AG04450 (cell line): Measurements from ENCODE around the gene DPEP2NB. TPM values are rescaled to one million over a fixed set of nuclear protein-coding genes. Genes with fewer than 3 reads are reported as not detected.
"Not testable (repeated sequence)": the region's sequence is repeated elsewhere in the genome, so short reads cannot be mapped to it uniquely, and the experiment has no call there.

Experiments
- CTCF ChIA-PET: fragments of 300-600, 350-600 bp; formaldehyde crosslinking; extraction: SDS; loops from one replicate; lab custom pipeline; 2022; ENCODE audit warnings: antibody characterized with exemption, inconsistent platforms; lab: Charles Lee
- POLR2A ChIA-PET: fragments of 350-600 bp; formaldehyde crosslinking; extraction: SDS; loops from one replicate; lab custom pipeline; 2021; ENCODE audit warnings: antibody characterized with exemption, inconsistent platforms; lab: Yijun Ruan, JAX
- DNase-seq: peaks from one replicate; pipeline ENCODE4 v3.0.0-alpha.2; 2011; ENCODE audit warnings: low read depth, low spot score
- H3K27ac ChIP-seq: one replicate; pipeline ENCODE4 v1.5.1; 2012; ENCODE audit warnings: low read depth, low read length, control low read depth
- H3K27me3 ChIP-seq: one replicate; pipeline ENCODE4 v1.6.0; 2012; ENCODE audit warnings: low read length; ENCODE audit not compliant: control insufficient read depth, insufficient read depth
- H3K4me3 ChIP-seq: 2 replicates; pipeline ENCODE4 v1.5.1; 2011; ENCODE audit warnings: mild to moderate bottlenecking, low read depth, low read length, control low read depth
- H3K9me3 ChIP-seq: 2 replicates; pipeline ENCODE4 v1.5.1; 2012; ENCODE audit warnings: low read length; ENCODE audit not compliant: control insufficient read depth, insufficient read depth
- polyA plus RNA-seq: library from polyadenylated mRNA; depleted of rRNA; stranded (reverse); fragments of >200 nt; gene quantifications from 2 replicates; pipeline ENCODE4 v1.2.3, GENCODE V29; 2011
- TF ChIP-seq, protein P1 (sequence below): IDR thresholded peaks from 2 replicates; pipeline ENCODE4 v1.5.1; 2011; ENCODE audit warnings: low read depth, low read length, control low read depth, inconsistent platforms

Gene DPEP2NB
- polyA plus RNA-seq, 1 experiment, result not detected

DNA sequence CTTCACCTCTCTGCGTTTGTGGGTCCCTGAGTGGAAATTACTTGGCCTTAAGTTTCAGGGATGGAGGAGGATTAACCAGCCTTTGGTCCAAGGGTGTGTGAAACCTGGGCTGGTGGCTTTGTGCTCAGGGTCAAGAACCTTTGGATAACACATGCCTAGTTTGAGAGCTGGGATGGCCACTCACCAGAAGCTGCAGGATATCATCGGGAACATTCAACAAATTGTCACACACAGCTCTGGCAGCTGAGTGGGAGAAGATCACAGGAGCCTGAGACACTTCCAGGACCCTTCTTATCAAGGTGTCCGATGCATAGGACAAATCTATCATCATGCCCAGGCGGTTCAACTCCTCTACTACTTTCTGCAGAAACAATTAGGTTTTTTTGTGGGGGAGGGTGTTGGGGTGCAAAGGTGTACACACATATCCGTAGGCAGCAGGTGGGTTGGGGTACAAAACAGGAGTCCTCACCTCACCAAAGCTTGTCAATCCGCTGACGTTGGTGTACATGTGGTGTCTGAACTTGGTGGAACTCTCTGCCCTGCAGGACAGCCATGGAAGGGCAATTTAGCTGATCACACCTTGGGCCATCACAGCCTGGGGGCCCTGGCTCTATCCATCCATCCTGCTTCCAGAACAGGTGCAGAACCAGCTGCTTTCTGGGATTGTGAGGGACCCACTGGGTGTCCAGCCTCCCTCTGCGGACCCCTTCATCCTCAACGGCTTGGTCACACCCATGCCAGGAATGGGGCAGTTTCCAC lies 38.1 kb downstream of the DPEP2NB start:
- ChIA-PET CTCF (no interaction called here), POLR2A (no interaction called here)
- Histone ChIP-seq H3K4me3 (no peak overlapping the region), H3K9me3 (no peaks in the 10 kb centered on the region; the same call in 1 of the 2 replicates), H3K27ac (no peak overlapping the region), H3K27me3 (peaks cover 20% of the 10 kb centered on the region)
- no peak for DNase-seq
- TF ChIP-seq, protein P1, sequence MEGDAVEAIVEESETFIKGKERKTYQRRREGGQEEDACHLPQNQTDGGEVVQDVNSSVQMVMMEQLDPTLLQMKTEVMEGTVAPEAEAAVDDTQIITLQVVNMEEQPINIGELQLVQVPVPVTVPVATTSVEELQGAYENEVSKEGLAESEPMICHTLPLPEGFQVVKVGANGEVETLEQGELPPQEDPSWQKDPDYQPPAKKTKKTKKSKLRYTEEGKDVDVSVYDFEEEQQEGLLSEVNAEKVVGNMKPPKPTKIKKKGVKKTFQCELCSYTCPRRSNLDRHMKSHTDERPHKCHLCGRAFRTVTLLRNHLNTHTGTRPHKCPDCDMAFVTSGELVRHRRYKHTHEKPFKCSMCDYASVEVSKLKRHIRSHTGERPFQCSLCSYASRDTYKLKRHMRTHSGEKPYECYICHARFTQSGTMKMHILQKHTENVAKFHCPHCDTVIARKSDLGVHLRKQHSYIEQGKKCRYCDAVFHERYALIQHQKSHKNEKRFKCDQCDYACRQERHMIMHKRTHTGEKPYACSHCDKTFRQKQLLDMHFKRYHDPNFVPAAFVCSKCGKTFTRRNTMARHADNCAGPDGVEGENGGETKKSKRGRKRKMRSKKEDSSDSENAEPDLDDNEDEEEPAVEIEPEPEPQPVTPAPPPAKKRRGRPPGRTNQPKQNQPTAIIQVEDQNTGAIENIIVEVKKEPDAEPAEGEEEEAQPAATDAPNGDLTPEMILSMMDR, result no peak

DNA sequence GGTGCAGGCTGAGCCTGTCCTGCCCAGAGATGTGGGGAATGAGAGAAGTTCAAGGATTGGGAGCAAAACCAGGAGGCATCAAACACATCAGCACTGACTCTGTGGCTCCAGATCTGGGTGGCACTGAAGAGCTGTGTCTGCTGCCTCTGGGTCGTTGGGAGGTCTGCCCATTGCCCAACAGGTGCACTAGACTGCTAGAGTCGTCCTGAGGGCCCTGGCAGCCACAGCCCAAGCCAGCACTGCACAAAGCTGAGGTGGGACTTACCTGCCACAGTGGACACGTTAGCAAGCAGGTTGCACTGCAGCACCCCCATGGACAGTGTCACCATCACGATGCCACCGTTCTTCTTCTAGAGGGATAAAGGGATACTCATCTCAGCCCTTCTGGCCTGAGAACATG lies 38.7 kb downstream of the DPEP2NB start:
- no peaks in the 10 kb centered on the region; the same call in 1 of the 2 replicates for H3K9me3 ChIP-seq
- DNase-seq, result no peak
- POLR2A ChIA-PET, result no interaction called here
- H3K27me3 ChIP-seq, result peaks cover 20% of the 10 kb centered on the region
- H3K4me3 ChIP-seq, result no peak overlapping the region
- CTCF ChIA-PET, result no interaction called here
- TF ChIP-seq, protein P1, result no peak
- H3K27ac ChIP-seq, result no peak overlapping the region

DNA sequence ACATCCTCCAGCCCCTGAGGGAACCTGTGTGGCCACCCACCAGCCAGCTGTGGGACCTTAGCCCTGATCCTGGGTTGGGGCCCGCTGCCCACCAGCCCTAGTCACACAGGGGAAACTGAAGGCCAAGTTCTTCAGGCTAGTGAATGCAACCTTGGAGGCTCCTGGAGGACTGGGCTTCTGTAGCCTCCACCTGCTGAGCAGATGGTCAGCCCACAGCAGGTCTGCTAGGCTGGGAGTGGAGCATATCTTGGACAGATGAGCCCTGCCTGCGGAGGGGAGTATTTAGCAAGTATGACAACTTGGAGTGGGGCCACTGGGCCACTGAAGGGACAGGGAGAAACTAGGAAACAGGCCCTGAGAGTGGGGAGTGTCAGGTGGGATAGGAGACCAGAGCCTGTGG lies 39.5 kb downstream of the DPEP2NB start:
- Histone ChIP-seq H3K27ac (no peak overlapping the region), H3K27me3 (peaks cover 20% of the 10 kb centered on the region), H3K4me3 (no peak overlapping the region), H3K9me3 (no peaks in the 10 kb centered on the region; the same call in 1 of the 2 replicates)
- TF ChIP-seq, protein P1, result no peak
- CTCF ChIA-PET, result no interaction called here
- DNase-seq, result no peak
- POLR2A ChIA-PET, result no interaction called here

DNA sequence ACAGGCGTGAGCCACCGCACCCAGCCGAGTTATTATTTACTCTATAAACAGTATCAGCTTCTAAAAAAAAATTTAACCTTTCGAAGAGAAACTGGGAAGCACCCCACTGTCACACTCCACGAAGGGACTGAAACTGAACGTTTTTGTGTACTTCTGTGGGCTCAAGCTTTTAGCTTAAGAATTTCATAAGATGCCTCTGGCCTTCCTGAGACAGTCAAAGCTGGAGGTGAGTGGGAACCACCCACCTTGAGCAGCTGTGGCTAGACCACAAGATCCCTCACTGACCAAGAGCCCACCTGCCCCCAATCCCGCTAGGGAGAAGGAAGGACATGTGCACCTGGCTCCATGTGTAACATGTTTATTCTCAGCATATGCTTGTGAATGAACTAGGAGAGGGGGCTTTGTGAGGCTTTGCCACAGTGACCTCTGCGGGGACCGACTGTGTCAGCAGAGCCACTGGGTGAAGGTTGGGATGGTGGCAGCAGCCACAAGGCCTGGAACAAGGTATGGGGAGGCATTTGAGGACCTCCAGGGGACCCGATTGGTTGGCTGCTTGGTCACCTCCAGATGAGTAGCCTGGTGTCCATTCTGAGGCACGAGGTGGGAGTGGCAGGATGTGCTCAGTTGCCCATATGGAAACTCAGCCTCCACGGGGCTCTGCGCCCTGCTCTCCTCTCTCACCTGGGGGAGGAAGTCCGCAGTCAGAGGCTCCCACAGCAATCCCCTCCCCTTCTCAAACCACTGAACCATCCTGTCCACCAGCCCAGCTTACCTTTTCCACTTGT lies 40.2 kb downstream of the DPEP2NB start:
- DNase-seq, result no peak
- ChIA-PET CTCF (no interaction called here), POLR2A (no interaction called here)
- Histone ChIP-seq H3K9me3 (no peaks in the 10 kb centered on the region; the same call in 1 of the 2 replicates), H3K27ac (no peak overlapping the region), H3K27me3 (peaks cover 20% of the 10 kb centered on the region), H3K4me3 (no peak overlapping the region)
- TF ChIP-seq, protein P1, result no peak

DNA sequence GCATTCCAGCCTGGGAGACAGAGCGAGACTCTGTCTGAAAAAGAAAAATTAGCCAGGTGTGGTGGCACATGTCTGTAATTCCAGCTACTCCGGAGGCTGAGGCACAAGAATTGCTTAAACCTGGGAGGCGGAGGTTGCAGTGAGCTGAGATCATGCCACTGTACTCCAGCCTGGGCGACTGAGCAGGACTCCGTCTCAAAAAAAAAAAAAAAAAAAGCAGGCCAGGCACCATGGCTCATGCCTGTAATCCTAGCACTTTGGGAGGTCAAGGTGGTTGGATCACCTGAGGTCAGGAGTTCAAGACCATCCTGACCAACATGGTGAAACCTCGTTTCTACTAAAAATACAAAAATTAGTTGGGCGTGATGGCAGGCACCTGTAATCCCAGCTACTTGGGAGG lies 43.4 kb downstream of the DPEP2NB start:
- H3K9me3 ChIP-seq, H3K27me3 ChIP-seq, POLR2A ChIA-PET, DNase-seq, H3K27ac ChIP-seq, H3K4me3 ChIP-seq: not testable (repeated sequence)
- CTCF ChIA-PET, result interaction anchor here (0.7 kb wide), 1 partner anchor 79 kb away, joined by 6 read pairs; no protein-coding TSS in a partner anchor
